H9 (cell line): ENCODE measurements around the gene OSTC. TPM values are rescaled to one million over a fixed set of nuclear protein-coding genes. Genes with fewer than 3 reads are reported as not detected.

ENCODE experiments used
- DNase-seq: peaks from one replicate; pipeline ENCODE4 v3.0.0-alpha.2; 2017
- H2AFZ ChIP-seq: one replicate; pipeline ENCODE4 v1.6.1; 2013; ENCODE audit warnings: mild to moderate bottlenecking, low read length, control low read depth, moderate library complexity
- H2AK5ac ChIP-seq: 2 replicates; pipeline ENCODE4 v1.6.1; 2013; ENCODE audit warnings: low read length, control low read depth, mixed read lengths; ENCODE audit not compliant: insufficient read length
- H2BK120ac ChIP-seq: one replicate; pipeline ENCODE4 v1.6.1; 2013; ENCODE audit warnings: low read depth, mild to moderate bottlenecking, low read length, control low read depth, inconsistent platforms; ENCODE audit not compliant: poor library complexity, severe bottlenecking
- H2BK12ac ChIP-seq: 2 replicates; pipeline ENCODE4 v1.6.1; 2013; ENCODE audit warnings: low read length, control low read depth, mixed read lengths, low read depth; ENCODE audit not compliant: insufficient read length
- H2BK15ac ChIP-seq: 2 replicates; pipeline ENCODE4 v1.6.1; 2013; ENCODE audit warnings: low read depth, low read length, control low read depth
- H2BK20ac ChIP-seq: one replicate; pipeline ENCODE4 v1.6.1; 2013; ENCODE audit warnings: low read depth, mild to moderate bottlenecking, low read length, control low read depth, inconsistent platforms; ENCODE audit not compliant: poor library complexity, severe bottlenecking
- H2BK5ac ChIP-seq: 2 replicates; pipeline ENCODE4 v1.6.1; 2013; ENCODE audit warnings: low read length, control low read depth, mixed read lengths; ENCODE audit not compliant: insufficient read length
- H3K14ac ChIP-seq: 2 replicates; pipeline ENCODE4 v1.6.1; 2013; ENCODE audit warnings: low read length, control low read depth; ENCODE audit not compliant: insufficient read depth
- H3K18ac ChIP-seq: 2 replicates; pipeline ENCODE4 v1.6.1; 2013; ENCODE audit warnings: low read depth, mild to moderate bottlenecking, mixed read lengths, low read length, control low read depth; ENCODE audit not compliant: insufficient read length
- H3K23ac ChIP-seq: 2 replicates; pipeline ENCODE4 v1.6.1; 2013; ENCODE audit warnings: low read length, control low read depth, mixed read lengths, low read depth; ENCODE audit not compliant: insufficient read length
- H3K23me2 ChIP-seq: 2 replicates; pipeline ENCODE4 v1.6.1; 2013; ENCODE audit warnings: low read depth, mild to moderate bottlenecking, mixed read lengths, low read length, control low read depth; ENCODE audit not compliant: insufficient read length, poor library complexity, severe bottlenecking
- H3K27ac ChIP-seq: 2 replicates; pipeline ENCODE4 v1.5.1; 2013; ENCODE audit warnings: low read length, control low read depth, mixed read lengths, low read depth; ENCODE audit not compliant: insufficient read length
- H3K27me3 ChIP-seq: 2 replicates; pipeline ENCODE4 v1.6.1; 2013; ENCODE audit warnings: low read length, control low read depth, inconsistent platforms; ENCODE audit not compliant: insufficient read depth
- H3K4ac ChIP-seq: 2 replicates; pipeline ENCODE4 v1.6.1; 2013; ENCODE audit warnings: low read depth, mild to moderate bottlenecking, control low read depth, inconsistent platforms, low read length, moderate library complexity
- H3K4me1 ChIP-seq: 2 replicates; pipeline ENCODE4 v1.6.1; 2013; ENCODE audit warnings: low read length, control low read depth, inconsistent platforms; ENCODE audit not compliant: insufficient read depth
- H3K4me2 ChIP-seq: 2 replicates; pipeline ENCODE4 v1.6.1; 2013; ENCODE audit warnings: low read length, control low read depth, mixed read lengths; ENCODE audit not compliant: insufficient read length, insufficient read depth
- H3K56ac ChIP-seq: 2 replicates; pipeline ENCODE4 v1.6.1; 2013; ENCODE audit warnings: low read depth, mild to moderate bottlenecking, mixed read lengths, low read length, control low read depth; ENCODE audit not compliant: insufficient read length
- H3K79me1 ChIP-seq: 2 replicates; pipeline ENCODE4 v1.6.1; 2013; ENCODE audit warnings: low read depth, mild to moderate bottlenecking, moderate library complexity, low read length, control low read depth, inconsistent platforms; ENCODE audit not compliant: insufficient read depth, poor library complexity, severe bottlenecking
- H3K79me2 ChIP-seq: 2 replicates; pipeline ENCODE4 v1.6.1; 2013; ENCODE audit warnings: low read length, control low read depth, inconsistent platforms; ENCODE audit not compliant: insufficient read depth
- H3K9ac ChIP-seq: 2 replicates; pipeline ENCODE4 v1.6.1; 2013; ENCODE audit warnings: low read length, control low read depth, mixed read lengths; ENCODE audit not compliant: insufficient read length; ENCODE audit errors: extremely low read depth
- H3K9me3 ChIP-seq: one replicate; pipeline ENCODE4 v1.6.1; 2013; ENCODE audit warnings: low read depth, low read length, inconsistent platforms; ENCODE audit not compliant: control insufficient read depth
- H3T11ph ChIP-seq: one replicate; pipeline ENCODE4 v1.6.1; 2013; ENCODE audit warnings: mild to moderate bottlenecking, low read length, control low read depth, inconsistent platforms
- H4K20me1 ChIP-seq: one replicate; pipeline ENCODE4 v1.6.1; 2013; ENCODE audit not compliant: control insufficient read depth, insufficient read length, insufficient read depth
- H4K5ac ChIP-seq: 2 replicates; pipeline ENCODE4 v1.6.1; 2013; ENCODE audit warnings: low read depth, mild to moderate bottlenecking, mixed read lengths, low read length, control low read depth; ENCODE audit not compliant: insufficient read length
- H4K8ac ChIP-seq: replicated peaks from 2 replicates; pipeline ENCODE4 v1.6.1; 2013; ENCODE audit warnings: low read length, control low read depth, mixed read lengths, low read depth; ENCODE audit not compliant: insufficient read length
- H4K91ac ChIP-seq: 2 replicates; pipeline ENCODE4 v1.6.1; 2013; ENCODE audit warnings: low read depth, mild to moderate bottlenecking, moderate library complexity, mixed read lengths, low read length, control low read depth; ENCODE audit not compliant: insufficient read length
- H3K27ac Mint-ChIP-seq, 3 experiments: 2 replicates in 2 of 3; 3 replicates in 1 of 3; pipeline ENCODE4 v1.8.0; 2020 to 2021; ENCODE audit warnings: mixed read lengths in 3 of 3, mild to moderate bottlenecking in 1 of 3, moderate library complexity in 1 of 3
- H3K27me3 Mint-ChIP-seq: 2 replicates; pipeline ENCODE4 v1.8.0; 2021; ENCODE audit warnings: low read depth, mild to moderate bottlenecking, moderate library complexity, mixed read lengths
- H3K36me3 Mint-ChIP-seq, 3 experiments: 2 replicates in 2 of 3; 3 replicates in 1 of 3; pipeline ENCODE4 v1.8.0; 2020 to 2021; ENCODE audit warnings: low read depth in 3 of 3, mixed read lengths in 3 of 3; ENCODE audit not compliant: insufficient read depth in 1 of 3
- H3K4me1 Mint-ChIP-seq, 2 experiments: 2 replicates each; pipeline ENCODE4 v1.8.0; 2020; ENCODE audit warnings: mixed read lengths in 2 of 2
- H3K4me3 Mint-ChIP-seq, 2 experiments: 2 replicates in 1 of 2; 3 replicates in 1 of 2; pipeline ENCODE4 v1.8.0; 2020 to 2021; ENCODE audit warnings: mild to moderate bottlenecking in 2 of 2, mixed read lengths in 2 of 2, moderate library complexity in 1 of 2
- H3K9me3 Mint-ChIP-seq, 2 experiments: 2 replicates in 1 of 2; 3 replicates in 1 of 2; pipeline ENCODE4 v1.8.0; 2020; ENCODE audit warnings: mild to moderate bottlenecking in 2 of 2, mixed read lengths in 2 of 2, moderate library complexity in 1 of 2
- CTCF ChIP-seq: fragments of 200-600 bp; sonication (generic); conservative IDR thresholded peaks from 3 replicates; pipeline ENCODE4 v1.8.0; 2021; ENCODE audit warnings: antibody characterized with exemption, mild to moderate bottlenecking
- WGBS: extraction: QIAGEN DNeasy Blood & Tissue Kit; methylation state at CpG from one replicate; pipeline ENCODE4 v1.1.7; 2013; ENCODE audit warnings: missing lambda C conversion rate, low lambda C conversion rate, mixed read lengths; ENCODE audit not compliant: insufficient read length; ENCODE audit errors: extremely low coverage; 5-methylcytosine and 5-hydroxymethylcytosine counted together
- total RNA-seq: library from RNA; stranded (reverse); gene quantifications from 2 replicates; pipeline ENCODE4 v1.2.1, GENCODE V29; 2021

The OSTC gene
- total RNA-seq, 1 experiment from 2014 or later, result 130 TPM

- TF ChIP-seq CTCF, result no peak
- Mint-ChIP-seq H3K27me3 (no peaks in the 10 kb centered on the region), H3K27ac (no peak overlapping the region), H3K36me3 (peaks cover 60 to 91% (median 78%) of the 10 kb centered on the region in 3 experiments), H3K4me3 (no peak overlapping the region), H3K4me1 (peaks cover 16 to 22% of the 10 kb centered on the region in 2 experiments), H3K9me3 (0 out of 5 replicates have a peak, but pooled peaks cover 0 to under 1% of the 10 kb centered on the region in 2 experiments)
- Histone ChIP-seq H2BK20ac (no peak overlapping the region), H3K56ac (no peak overlapping the region), H2AK5ac (no peak overlapping the region), H3K23me2 (peaks cover 5% of the 10 kb centered on the region), H3K18ac (no peak overlapping the region), H3K79me2 (peaks cover 9% of the 10 kb centered on the region; the same call in 1 of the 2 replicates), H4K20me1 (no peaks in the 10 kb centered on the region), H3K4me1 (no peaks in the 10 kb centered on the region), H3K27me3 (no peaks in the 10 kb centered on the region), H3K27ac (no peak overlapping the region), H3K14ac (no peak overlapping the region), H3K23ac (no peak overlapping the region), H3K9me3 (no peaks in the 10 kb centered on the region), H3T11ph (no peak overlapping the region), H3K79me1 (peaks cover 3% of the 10 kb centered on the region), H2BK15ac (no peak overlapping the region), H4K8ac (no peak overlapping the region), H3K4ac (no peak overlapping the region), H4K5ac (no peak overlapping the region), H2BK12ac (no peak overlapping the region), H2AFZ (no peak overlapping the region), H2BK120ac (no peak overlapping the region), H2BK5ac (no peak overlapping the region), H3K4me2 (no peak overlapping the region), H3K9ac (no peak overlapping the region), H4K91ac (no peak overlapping the region)
- DNase-seq, result no peak
- no CpG with 5 or more reads among the region's 1 CpG for WGBS
Measured at GRCh38 chr4:108626056-108626455, 24.3 kb upstream of the OSTC start.
